Measurements from ENCODE around the gene PCBP3. TPM values are rescaled to one million over a fixed set of nuclear protein-coding genes. Genes with fewer than 3 reads are reported as not detected.

The PCBP3 gene
- total RNA-seq, 1 donor from 2014 or later: 7.6 TPM

GRCh38 chr21:45990049-45990711 lies 346.7 kb downstream of the PCBP3 start:
- TF ChIP-seq CTCF (IDR thresholded peaks at IDR 0.05): no peak
- H3K4me1 Mint-ChIP-seq (ENCODE audit: unreplicated experiment): peaks cover 10% of the 10 kb centered on the region
- no peaks in the 10 kb centered on the region for H3K9me3 Mint-ChIP-seq (ENCODE audit: unreplicated experiment)
- H3K27me3 Mint-ChIP-seq (ENCODE audit: unreplicated experiment): no peaks in the 10 kb centered on the region
- no peak overlapping the region for H3K27ac Mint-ChIP-seq (ENCODE audit: unreplicated experiment)
- DNase-seq (ENCODE audit: extremely low spot score, unreplicated experiment): no peak
- H3K36me3 Mint-ChIP-seq (ENCODE audit: unreplicated experiment): peaks cover 16% of the 10 kb centered on the region
- no peak overlapping the region for H3K4me3 Mint-ChIP-seq (ENCODE audit: unreplicated experiment)

- Mint-ChIP-seq H3K27me3 (ENCODE audit: unreplicated experiment) (no peaks in the 10 kb centered on the region), H3K27ac (ENCODE audit: unreplicated experiment) (peak overlapping the region; percentile 38), H3K36me3 (ENCODE audit: unreplicated experiment) (peaks cover 15% of the 10 kb centered on the region), H3K4me3 (ENCODE audit: unreplicated experiment) (no peak overlapping the region), H3K4me1 (ENCODE audit: unreplicated experiment) (peaks cover 15% of the 10 kb centered on the region), H3K9me3 (ENCODE audit: unreplicated experiment) (no peaks in the 10 kb centered on the region)
- no peak for TF ChIP-seq CTCF (IDR thresholded peaks at IDR 0.05)
- peak; percentile 83 for DNase-seq (ENCODE audit: extremely low spot score, unreplicated experiment)
Observed at GRCh38 chr21:45990741-45991605, 347.4 kb downstream of the PCBP3 start.

GRCh38 chr21:45991606-45992300 lies 348.2 kb downstream of the PCBP3 start:
- no peak overlapping the region for H3K4me3 Mint-ChIP-seq (ENCODE audit: unreplicated experiment)
- H3K9me3 Mint-ChIP-seq (ENCODE audit: unreplicated experiment): no peaks in the 10 kb centered on the region
- peak overlapping the region; percentile 38 for H3K27ac Mint-ChIP-seq (ENCODE audit: unreplicated experiment)
- H3K36me3 Mint-ChIP-seq (ENCODE audit: unreplicated experiment): peaks cover 15% of the 10 kb centered on the region
- DNase-seq (ENCODE audit: extremely low spot score, unreplicated experiment): peak; percentile 82
- H3K4me1 Mint-ChIP-seq (ENCODE audit: unreplicated experiment): peaks cover 16% of the 10 kb centered on the region
- TF ChIP-seq CTCF (IDR thresholded peaks at IDR 0.05): no peak
- no peaks in the 10 kb centered on the region for H3K27me3 Mint-ChIP-seq (ENCODE audit: unreplicated experiment)

Other genes with a start within 250 kb of the PCBP3 start
- 515 and 555 TPM in 2 replicates for gene COL18A1, start 238.6 kb upstream of the PCBP3 start, total RNA-seq
- gene SLC19A1, start 101.3 kb upstream of the PCBP3 start, total RNA-seq: 11.0 and 14.4 TPM in 2 replicates